Hematopoietic multipotent progenitor cell (in vitro differentiated cells): Measurements from ENCODE around the gene SWT1. TPM values are rescaled to one million over a fixed set of nuclear protein-coding genes. Genes with fewer than 3 reads are reported as not detected.
"Not testable (repeated sequence)": the region's sequence is repeated elsewhere in the genome, so short reads cannot be mapped to it uniquely, and the experiment has no call there.

Experiments
- DNase-seq, 3 donors: peaks; one replicate each; pipeline ENCODE4 v3.0.0-alpha.2; 2011 to 2015; ENCODE audit warnings: low read depth in 2 of 3, low spot score in 2 of 3
- small RNA-seq: library from RNA; depleted of rRNA; stranded (forward); fragments of <200 nt; gene quantifications from one replicate; pipeline ENCODE3, GENCODE V24; 2012
- total RNA-seq: library from RNA; depleted of rRNA; stranded (reverse); fragments of >200 nt; gene quantifications from one replicate; pipeline ENCODE4 v1.2.3, GENCODE V29; 2012

SWT1 gene
- total RNA-seq, 1 donor: 3.0 TPM

DNA sequence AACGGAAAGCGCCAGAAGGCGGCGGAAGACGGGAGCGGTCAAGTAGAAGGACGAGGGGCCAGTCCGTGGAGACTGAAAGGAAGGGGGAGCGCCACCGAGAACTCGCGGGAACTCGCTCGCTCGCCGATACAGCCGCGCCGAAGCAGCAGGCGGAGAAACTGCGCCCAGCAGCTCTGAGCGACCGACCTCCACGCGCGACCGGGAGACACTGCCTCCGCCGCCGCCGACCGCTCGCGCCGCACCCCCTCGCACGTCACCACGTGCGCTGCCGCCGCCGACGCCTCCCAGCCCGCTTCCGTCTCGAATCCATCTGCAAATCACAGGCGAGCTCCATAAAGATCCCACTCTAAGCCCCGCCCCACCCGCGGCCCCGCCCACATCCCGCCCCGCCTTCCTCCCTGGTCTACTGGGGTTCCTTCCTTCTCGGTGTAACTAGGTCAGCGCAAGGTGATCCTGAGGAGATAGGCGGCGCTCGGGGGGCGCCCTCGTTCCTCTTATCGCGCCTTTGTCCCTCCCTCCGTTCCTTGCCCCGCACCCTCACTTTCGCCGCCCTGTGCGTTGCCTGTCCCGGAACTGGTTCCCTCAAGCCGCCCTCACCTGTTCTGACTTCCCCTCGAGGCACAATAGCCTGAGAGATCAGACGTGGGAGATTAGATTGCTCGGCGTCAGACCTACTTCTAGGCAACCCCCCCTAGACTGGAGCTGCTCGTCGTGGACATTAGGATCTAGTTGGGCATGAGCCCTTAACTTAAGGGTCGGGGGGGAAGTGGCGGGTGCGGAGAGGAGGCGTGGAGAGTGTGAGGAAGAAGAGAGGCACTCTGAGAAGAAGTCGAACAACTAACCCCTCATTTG is 160.3 kb downstream of the SWT1 start, which contains the start of gene IVNS1ABP:
TSS of gene IVNS1ABP (minus strand) at position 210 of the 852 bp plus-strand sequence. CDS start 7,750 bp downstream, outside the sequence.
- DNase-seq: peak; percentile 91 to 95 (median 93)

DNA sequence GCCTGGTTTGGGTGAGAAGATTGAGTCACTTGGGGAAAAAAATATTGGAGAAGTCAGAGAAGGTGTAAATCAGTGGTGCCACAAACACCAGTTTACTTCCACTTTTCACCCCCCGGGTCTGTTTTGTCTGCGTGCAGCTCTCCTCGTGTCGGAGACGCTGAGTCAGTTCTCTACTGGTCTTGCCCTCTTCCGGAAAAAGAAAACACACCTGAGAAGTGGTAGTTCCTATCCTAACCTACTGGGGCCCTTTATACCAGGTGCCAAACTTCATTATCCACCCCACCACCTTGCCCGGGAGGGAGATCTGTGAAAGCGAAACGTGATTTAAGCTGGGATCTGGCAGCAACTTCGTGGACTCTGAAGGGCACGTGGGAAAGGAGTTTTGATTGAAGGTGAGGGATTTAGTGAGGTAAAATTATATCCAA is 160.9 kb downstream of the SWT1 start:
- peak in 2 of 3 donors; percentile 84 to 85 for DNase-seq

DNA sequence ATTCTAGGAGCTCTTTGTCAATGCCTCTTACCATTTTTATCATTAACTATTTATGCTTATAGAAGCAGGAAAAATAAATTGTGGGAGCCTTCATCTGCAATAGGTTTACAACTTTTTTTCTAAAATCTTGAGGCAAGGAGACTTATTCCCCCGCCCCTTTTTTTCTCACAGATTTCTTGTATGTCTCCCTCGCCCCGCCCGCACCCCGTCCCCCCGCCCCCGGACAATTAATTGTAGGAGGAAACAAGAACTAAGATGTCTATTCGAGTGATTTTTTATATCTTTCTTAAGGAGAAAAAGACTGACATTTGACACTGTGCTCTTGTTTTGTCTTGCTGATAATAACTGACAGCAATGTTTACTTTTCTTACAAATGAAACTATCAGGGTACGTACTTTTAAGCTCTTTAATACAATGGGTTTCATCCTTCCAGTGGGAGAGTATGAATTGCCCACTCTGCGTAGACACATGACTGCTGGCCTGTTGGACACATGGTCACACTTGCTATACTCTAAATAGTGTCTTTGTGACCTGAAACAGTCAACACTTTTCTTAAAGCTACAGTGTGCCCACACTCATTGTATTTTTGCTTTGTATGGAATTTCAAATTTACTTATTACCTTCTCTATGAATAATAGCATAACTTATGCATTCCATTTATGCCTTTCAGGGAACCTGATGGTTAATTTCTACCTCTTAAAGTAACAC is 161.6 kb downstream of the SWT1 start:
- no peak for DNase-seq

DNA sequence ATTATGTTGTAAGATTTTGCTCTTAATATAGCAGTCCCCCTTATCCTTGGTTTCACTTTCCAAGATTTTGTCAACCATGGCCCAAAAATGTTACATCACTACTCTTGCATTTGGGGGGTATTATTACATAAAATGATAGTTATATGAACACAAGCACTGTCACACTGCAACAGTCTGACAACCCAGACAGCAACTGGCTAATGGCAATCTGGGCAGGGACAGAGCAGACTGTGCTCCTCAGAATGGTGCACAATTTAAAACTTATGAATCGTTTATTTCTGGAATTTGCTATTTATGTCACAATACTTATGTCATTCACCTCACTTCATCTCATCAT is 162.1 kb downstream of the SWT1 start:
- no peak for DNase-seq

DNA sequence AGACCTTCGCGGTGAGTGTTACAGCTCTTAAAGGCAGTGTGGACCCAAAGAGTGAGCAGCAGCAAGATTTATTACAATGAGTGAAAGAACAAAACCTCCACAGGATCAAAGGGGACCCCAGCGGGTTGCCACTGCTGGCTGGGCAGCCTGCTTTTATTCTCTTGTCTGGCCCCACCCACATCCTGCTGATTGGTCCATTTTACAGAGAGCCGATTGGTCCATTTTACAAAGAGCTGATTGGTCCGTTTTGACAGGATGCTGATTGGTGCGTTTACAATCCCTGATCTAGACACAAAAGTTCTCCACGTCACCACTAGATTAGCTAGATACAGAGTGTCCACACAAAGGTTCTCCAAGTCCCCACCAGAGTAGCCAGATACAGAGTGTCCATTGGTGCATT is 164.1 kb downstream of the SWT1 start:
- DNase-seq: not testable (repeated sequence)

DNA sequence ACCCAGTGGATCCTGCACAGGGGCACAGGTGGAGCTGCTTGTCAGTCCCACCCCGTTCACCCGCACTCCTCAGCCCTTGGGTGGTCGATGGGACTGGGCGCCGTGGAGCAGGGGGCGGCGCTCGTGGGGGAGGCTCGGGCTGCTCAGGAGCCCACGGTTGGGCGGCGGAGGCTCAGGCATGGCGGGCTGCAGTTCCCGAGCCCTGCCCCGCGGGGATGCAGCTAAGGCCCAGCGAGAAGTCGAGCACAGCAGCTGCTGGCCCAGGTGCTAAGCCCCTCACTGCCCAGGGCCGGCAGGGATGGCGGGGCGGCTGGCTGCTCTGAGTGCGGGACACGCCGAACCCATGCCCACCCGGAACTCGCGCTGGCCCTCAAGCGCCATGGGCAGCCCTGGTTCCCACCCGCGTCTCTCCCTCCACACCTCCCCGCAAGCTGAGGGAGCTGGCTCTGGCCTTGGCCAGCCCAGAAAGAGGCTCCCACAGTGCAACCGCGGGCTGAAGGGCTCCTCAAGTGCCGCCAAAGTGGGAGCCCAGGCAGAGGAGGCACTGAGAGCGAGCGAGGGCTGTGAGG is 164.8 kb downstream of the SWT1 start:
- DNase-seq: not testable (repeated sequence)

DNA sequence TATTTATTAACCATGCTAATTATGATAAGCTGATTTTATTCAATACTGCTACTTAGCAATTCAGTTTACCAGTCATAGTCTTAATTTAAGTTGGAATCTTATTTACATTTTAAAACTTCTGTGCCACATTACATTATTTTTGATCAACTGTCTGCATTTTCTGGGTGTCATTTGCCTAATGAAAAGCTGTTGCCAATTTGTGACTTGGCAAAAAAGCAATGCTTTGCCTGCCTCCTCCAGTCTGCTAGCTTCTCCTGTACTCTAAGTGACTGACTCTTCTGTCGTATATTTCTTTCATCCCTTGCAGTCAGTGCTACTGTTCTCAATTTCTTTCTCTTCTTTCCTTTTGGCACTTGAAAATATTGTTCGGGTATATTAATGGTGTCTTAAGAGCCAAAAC is 165.7 kb downstream of the SWT1 start:
- no peak for DNase-seq

DNA sequence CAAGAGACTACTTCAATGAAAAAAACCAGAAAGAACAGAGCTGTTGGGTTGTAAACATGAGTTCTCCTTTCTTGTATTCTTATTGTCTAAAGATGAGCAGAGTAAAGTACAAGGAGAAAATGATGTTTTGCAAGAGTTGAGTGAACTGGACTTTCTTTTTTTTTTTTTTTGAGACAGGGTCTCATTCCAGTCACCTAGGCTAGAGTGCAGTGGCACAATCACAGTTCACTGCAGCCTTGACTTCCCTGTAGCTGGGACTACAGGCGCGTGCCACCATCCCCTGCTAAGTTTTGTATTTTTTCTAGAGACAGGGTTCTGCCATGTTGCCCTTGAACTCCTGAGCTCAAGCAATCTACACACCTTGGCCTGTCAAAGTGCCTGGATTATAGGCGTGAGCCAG is 167.2 kb downstream of the SWT1 start:
- DNase-seq: no peak

DNA sequence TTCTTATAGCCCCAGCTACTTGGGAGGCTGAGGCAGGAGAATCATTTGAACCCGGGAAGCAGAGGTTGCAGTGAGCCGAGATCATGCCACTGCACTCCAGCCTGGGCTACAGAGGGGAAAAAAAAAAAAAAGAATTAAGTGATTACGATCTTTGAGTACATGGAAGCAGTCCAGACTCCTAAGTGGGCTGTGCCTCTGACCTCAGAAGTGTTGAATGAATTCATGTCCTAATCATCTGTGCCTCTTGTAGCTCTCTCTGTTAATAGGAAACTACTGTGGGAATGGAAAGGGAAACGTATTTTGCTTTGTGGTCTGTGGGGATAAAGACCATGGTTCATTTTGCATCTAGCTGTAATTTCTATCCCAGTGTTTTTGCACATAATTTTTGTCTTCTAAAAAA is 168.4 kb downstream of the SWT1 start:
- peak in 2 of 3 donors; percentile 16 to 60 for DNase-seq

DNA sequence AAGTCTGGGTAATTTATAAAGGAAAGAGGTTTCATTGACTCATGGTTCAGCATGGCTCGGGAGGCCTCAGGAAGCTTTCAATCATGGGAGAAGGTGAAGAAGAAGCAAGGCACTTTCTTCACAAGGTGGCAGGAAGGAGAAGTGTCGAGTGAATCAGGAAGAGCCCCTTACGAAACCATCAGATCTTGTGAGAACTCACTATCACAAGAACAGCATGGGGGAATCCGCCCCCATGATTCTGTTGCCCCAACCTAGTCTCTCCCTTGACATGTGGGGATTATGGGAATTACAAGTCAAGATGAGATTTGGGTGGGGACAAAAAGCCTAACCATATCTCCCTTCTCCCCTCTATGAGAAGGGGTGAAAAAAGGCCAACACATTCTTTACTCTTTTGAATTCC is 171.3 kb downstream of the SWT1 start:
- no peak for DNase-seq

DNA sequence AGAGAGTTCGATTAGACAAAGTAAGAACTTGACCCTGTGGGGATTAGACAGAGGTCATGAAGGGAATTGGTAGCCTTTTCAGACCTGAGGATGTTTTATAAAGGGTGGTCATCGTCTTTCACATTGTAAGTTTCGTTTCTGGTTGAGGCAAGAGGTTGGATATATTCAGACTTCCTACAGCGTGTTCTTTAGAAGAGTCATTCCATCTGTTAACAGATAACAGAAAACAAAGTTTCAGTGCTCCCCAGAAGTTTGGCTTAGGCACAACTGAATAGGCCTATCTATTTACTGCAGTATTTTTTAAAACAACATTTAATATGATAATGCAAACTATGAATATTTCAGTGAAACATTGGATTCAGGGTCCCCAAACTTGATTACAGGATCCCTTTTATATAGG is 177.2 kb downstream of the SWT1 start:
- DNase-seq: no peak

DNA sequence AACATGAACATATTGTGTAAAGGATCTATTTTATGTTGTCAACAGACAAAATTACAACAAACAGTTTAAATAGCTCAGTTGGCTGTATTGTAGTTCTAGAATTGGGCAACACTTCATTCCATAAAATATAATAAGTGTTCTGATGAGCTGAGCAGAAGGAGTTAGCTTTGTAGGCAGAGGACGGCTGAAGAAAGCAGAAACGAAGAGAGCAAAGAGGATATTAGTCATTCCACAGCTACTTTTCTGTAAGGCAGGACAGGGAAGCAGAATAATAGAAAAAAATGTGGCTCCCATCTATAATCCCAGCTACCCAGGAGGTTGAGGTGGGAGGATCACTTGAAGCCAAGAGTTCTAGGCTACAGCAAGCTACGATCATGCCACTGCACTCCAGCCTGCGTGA is 180.3 kb downstream of the SWT1 start:
- DNase-seq: no peak

DNA sequence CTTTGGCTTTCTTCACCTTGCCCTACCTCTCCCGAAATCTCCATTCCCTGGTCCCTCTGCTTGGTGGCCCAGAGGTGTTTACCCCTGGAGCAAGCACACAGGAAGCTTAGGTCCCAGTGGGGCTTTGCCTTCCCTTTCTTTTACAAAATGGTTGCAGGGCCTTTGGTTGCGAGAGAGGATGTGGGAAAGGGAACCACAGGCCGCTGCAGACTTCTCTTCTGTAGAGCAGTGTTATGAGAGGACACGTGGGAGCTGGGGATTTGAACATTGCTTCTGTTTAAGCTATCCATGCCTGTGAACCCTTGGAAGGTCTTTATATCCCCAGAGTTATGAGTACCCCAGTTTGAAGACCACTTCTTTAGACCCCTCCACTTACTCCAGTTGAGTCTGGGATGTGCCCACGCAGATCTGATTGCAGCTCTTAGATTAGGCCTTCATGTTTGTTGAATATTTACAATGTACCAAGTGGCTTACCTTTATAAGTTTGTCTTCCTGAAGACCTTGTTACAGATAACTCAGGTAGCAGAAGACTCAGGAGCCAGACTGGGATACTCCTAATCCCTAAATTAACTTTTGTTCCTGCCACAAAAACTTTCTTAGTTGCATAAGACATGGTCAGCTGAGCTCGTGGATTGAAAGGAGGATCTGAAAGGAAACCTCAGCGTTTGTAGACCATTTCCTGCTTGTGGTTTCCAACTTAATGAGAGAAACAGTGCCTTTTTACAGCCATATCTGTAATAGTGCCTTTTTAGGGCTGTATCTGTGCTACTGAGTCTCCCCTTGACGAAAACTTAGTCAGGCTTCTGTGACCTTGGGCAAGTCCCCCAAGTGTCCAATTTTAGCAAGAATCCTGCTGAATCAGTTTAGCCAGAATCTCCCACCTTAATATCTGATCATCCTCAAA is 182.0 kb downstream of the SWT1 start:
- DNase-seq: peak in 2 of 3 donors; percentile 51 to 66

DNA sequence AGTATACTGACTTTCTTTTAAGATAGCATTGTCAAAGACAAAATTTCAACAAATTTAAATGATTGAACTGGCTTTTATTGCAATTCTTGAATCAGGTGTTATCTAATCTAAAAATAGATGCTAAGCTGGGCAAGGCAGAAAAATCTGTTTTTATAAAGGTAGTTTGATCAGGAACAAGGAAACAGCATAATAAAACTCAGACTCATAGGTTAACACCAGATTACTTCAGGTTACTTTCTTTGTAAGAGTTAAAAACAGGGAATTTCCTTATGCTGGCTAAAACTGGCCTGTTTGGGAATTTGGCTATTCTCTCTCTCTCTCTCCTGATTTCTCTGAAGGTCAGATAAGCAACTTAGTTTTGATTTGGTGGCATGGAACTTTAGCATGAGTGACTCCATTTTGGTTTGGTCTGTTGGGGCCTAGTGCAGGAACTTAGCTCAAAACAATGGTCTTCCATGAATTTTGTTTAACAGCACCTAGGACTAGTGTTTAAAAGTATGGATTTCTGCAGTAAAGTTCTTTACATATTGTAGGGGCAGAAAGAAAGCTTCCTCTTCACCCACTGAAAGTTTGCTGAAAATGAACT is 184.3 kb downstream of the SWT1 start:
- DNase-seq: no peak

Small RNAs within 50 kb of the gene (small RNA-seq; reads per million reads assigned to genes)
- gene RF00019: not detected

Other genes starting within 250 kb of the SWT1 start
- gene NIBAN1, start 182.7 kb upstream of the SWT1 start, total RNA-seq: 11.0 TPM
- gene RNF2, start 111.6 kb upstream of the SWT1 start, total RNA-seq: 29.1 TPM
- gene TRMT1L, start 214 bp upstream of the SWT1 start, total RNA-seq: 16.7 TPM
- 35.8 TPM for gene IVNS1ABP, start 160.1 kb downstream of the SWT1 start, total RNA-seq